ENCODE data around the gene COA8. TPM values are rescaled to one million over a fixed set of nuclear protein-coding genes. Genes with fewer than 3 reads are reported as not detected.

The COA8 gene
- total and polyA plus RNA-seq, 9 of the 15 experiments (the other 6 are each of a cell fraction or from before 2014, with no cell fraction given), result 5.0 to 35.3 (median 25.7) TPM

GRCh38 chr14:103530390-103530789 is 32.4 kb upstream of the COA8 start (continued):
- TF ChIP-seq KLF16 (IDR thresholded peaks at IDR 0.05) (no peak), ETV1 (tag; conservative IDR thresholded peaks at IDR 0.05; ENCODE audit: low read depth) (no peak), EZH2 (IDR thresholded peaks at IDR 0.05; ENCODE audit: borderline replicate concordance, low read depth, low read length) (no peak), L3MBTL2 (IDR thresholded peaks at IDR 0.05) (no peak), ZHX1 (conservative IDR thresholded peaks at IDR 0.05; ENCODE audit: low read length) (no peak), ZBTB11 (CRISPR knock-in tag; IDR thresholded peaks at IDR 0.05) (no peak), RAD21 (CRISPR knock-in tag; conservative IDR thresholded peaks at IDR 0.05 in 1 of 2, IDR thresholded peaks at IDR 0.05 in 1 of 2) (no peak), U2AF2 (optimal IDR thresholded peaks at IDR 0.05; ENCODE audit: low read depth, low read length) (no peak), GABPB1 (CRISPR knock-in tag; IDR thresholded peaks at IDR 0.05) (0 out of 2 replicates have a peak, but pooled peaks have one; percentile 21), ZNF263 (CRISPR knock-in tag; IDR thresholded peaks at IDR 0.05; ENCODE audit: borderline replicate concordance) (peak; percentile 22; the same call in 1 of the 2 replicates), NCOA6 (IDR thresholded peaks at IDR 0.05) (no peak), ZNF830 (CRISPR knock-in tag; IDR thresholded peaks at IDR 0.05) (no peak), PHF20 (IDR thresholded peaks at IDR 0.05; ENCODE audit: partially characterized antibody) (no peak), NFIX (CRISPR knock-in tag; IDR thresholded peaks at IDR 0.05; ENCODE audit: low read depth) (no peak), ZNF197 (CRISPR knock-in tag; IDR thresholded peaks at IDR 0.05; ENCODE audit: low read depth) (no peak), ZNF77 (CRISPR knock-in tag; IDR thresholded peaks at IDR 0.05) (no peak), ZNF511 (CRISPR knock-in tag; IDR thresholded peaks at IDR 0.05) (peak; percentile 62; the same call in 1 of the 2 replicates), TRIM25 (IDR thresholded peaks at IDR 0.05; ENCODE audit: borderline replicate concordance) (no peak), MAZ (CRISPR knock-in tag; conservative IDR thresholded peaks at IDR 0.05 in 1 of 2, IDR thresholded peaks at IDR 0.05 in 1 of 2) (no peak), MIER1 (IDR thresholded peaks at IDR 0.05; ENCODE audit: low read depth) (peak; percentile 90)
